NT2/D1 (cell line): ENCODE measurements around the gene TCF25.
A peak's percentile ranks its signal among the peaks of the same experiment; 100 is the strongest.

Experiments
- DNase-seq: peaks from one replicate; pipeline ENCODE4 v3.0.0-alpha.2; 2011; ENCODE audit warnings: low read depth, low spot score
- H3K27me3 ChIP-seq: 2 replicates; pipeline ENCODE4 v1.6.0; 2011; ENCODE audit warnings: mild to moderate bottlenecking; ENCODE audit not compliant: insufficient read length, insufficient read depth
- H3K36me3 ChIP-seq: 2 replicates; pipeline ENCODE4 v1.6.1; 2011; ENCODE audit warnings: mild to moderate bottlenecking, low read length, mixed read lengths; ENCODE audit not compliant: insufficient read depth, insufficient read length
- H3K4me1 ChIP-seq: 2 replicates; pipeline ENCODE4 v1.5.1; 2011; ENCODE audit not compliant: insufficient read depth, insufficient read length
- H3K4me3 ChIP-seq: 2 replicates; pipeline ENCODE4 v1.5.1; 2011; ENCODE audit warnings: low read depth; ENCODE audit not compliant: insufficient read length
- H3K9ac ChIP-seq: 2 replicates; pipeline ENCODE4 v1.6.0; 2011; ENCODE audit warnings: low read depth; ENCODE audit not compliant: insufficient read length
- H3K9me3 ChIP-seq: 2 replicates; pipeline ENCODE4 v1.5.1; 2011; ENCODE audit warnings: mild to moderate bottlenecking, low read length; ENCODE audit not compliant: insufficient read depth
- SUZ12 ChIP-seq: IDR thresholded peaks from 2 replicates; pipeline ENCODE4 v1.6.1; 2011; ENCODE audit not compliant: insufficient read length, insufficient read depth; ENCODE audit errors: extremely low read depth
- YY1 ChIP-seq: IDR thresholded peaks from 2 replicates; pipeline ENCODE4 v1.6.1; 2011; ENCODE audit not compliant: insufficient read length, insufficient read depth
- ZNF274 ChIP-seq: IDR thresholded peaks from 2 replicates; pipeline ENCODE4 v1.6.1; 2011; ENCODE audit warnings: mild to moderate bottlenecking, low read depth, low read length

The TCF25 gene

GRCh38 chr16:89842471-89843408 is 30.7 kb upstream of the TCF25 start:
- TF ChIP-seq ZNF274 (no peak), YY1 (no peak), SUZ12 (no peak)
- H3K9me3 ChIP-seq, result no peaks in the 10 kb centered on the region
- no peak for DNase-seq
- no peak overlapping the region for H3K4me3 ChIP-seq
- H3K36me3 ChIP-seq, result no peaks in the 10 kb centered on the region
- peaks cover 22% of the 10 kb centered on the region for H3K4me1 ChIP-seq
- H3K9ac ChIP-seq, result peak overlapping the region; percentile 13
- H3K27me3 ChIP-seq, result no peaks in the 10 kb centered on the region

- Histone ChIP-seq H3K4me1 (peaks cover 18% of the 10 kb centered on the region), H3K4me3 (no peak overlapping the region), H3K36me3 (no peaks in the 10 kb centered on the region), H3K9me3 (no peaks in the 10 kb centered on the region), H3K27me3 (no peaks in the 10 kb centered on the region), H3K9ac (no peak overlapping the region)
- TF ChIP-seq YY1 (no peak), SUZ12 (no peak), ZNF274 (no peak)
- DNase-seq, result no peak
These were observed 29.7 kb upstream of the TCF25 start for GRCh38 chr16:89843409-89844350.

GRCh38 chr16:89844739-89845339 is 28.6 kb upstream of the TCF25 start:
- TF ChIP-seq SUZ12 (no peak), YY1 (no peak), ZNF274 (no peak)
- Histone ChIP-seq H3K9ac (no peak overlapping the region), H3K4me3 (no peak overlapping the region), H3K36me3 (peaks cover 5% of the 10 kb centered on the region), H3K4me1 (peaks cover 13% of the 10 kb centered on the region), H3K27me3 (no peaks in the 10 kb centered on the region), H3K9me3 (no peaks in the 10 kb centered on the region)
- DNase-seq, result no peak

GRCh38 chr16:89845417-89845816 is 28.0 kb upstream of the TCF25 start:
- Histone ChIP-seq H3K9ac (no peak overlapping the region), H3K4me1 (peaks cover 11% of the 10 kb centered on the region), H3K36me3 (peaks cover 5% of the 10 kb centered on the region), H3K27me3 (no peaks in the 10 kb centered on the region), H3K4me3 (no peak overlapping the region), H3K9me3 (no peaks in the 10 kb centered on the region)
- DNase-seq, result no peak
- TF ChIP-seq SUZ12, result no peak
- TF ChIP-seq YY1, result no peak
- TF ChIP-seq ZNF274, result no peak

- no peak for TF ChIP-seq SUZ12
- no peak for TF ChIP-seq ZNF274
- TF ChIP-seq YY1, result no peak
- H3K4me3 ChIP-seq, result no peak overlapping the region
- no peaks in the 10 kb centered on the region for H3K27me3 ChIP-seq
- H3K9me3 ChIP-seq, result no peaks in the 10 kb centered on the region
- peaks cover 15% of the 10 kb centered on the region for H3K4me1 ChIP-seq
- H3K36me3 ChIP-seq, result peaks cover 5% of the 10 kb centered on the region
- peak overlapping the region; percentile 52 for H3K9ac ChIP-seq
- DNase-seq, result no peak
These were observed 26.1 kb upstream of the TCF25 start for GRCh38 chr16:89847051-89847939.

- Histone ChIP-seq H3K27me3 (no peaks in the 10 kb centered on the region), H3K4me3 (no peak overlapping the region), H3K9me3 (no peaks in the 10 kb centered on the region), H3K9ac (peak overlapping the region; percentile 52), H3K4me1 (peaks cover 10% of the 10 kb centered on the region), H3K36me3 (peaks cover 5% of the 10 kb centered on the region)
- DNase-seq, result no peak
- no peak for TF ChIP-seq SUZ12
- TF ChIP-seq ZNF274, result no peak
- no peak for TF ChIP-seq YY1
These were observed 25.5 kb upstream of the TCF25 start for GRCh38 chr16:89847940-89848297.
